22Rv1 (cell line): ENCODE data around the gene BCOR.

ENCODE experiments used
- CTCF ChIP-seq: fragments of 450-650 bp; IDR thresholded peaks from 2 replicates; pipeline ENCODE4 v1.5.1; 2017; ENCODE audit warnings: mild to moderate bottlenecking
- ZFX ChIP-seq: fragments of 450-650 bp; IDR thresholded peaks from 2 replicates; pipeline ENCODE4 v1.6.1; 2017; ENCODE audit warnings: antibody characterized with exemption, borderline replicate concordance

- no peak for TF ChIP-seq CTCF
- no peak for TF ChIP-seq ZFX
These were observed 9.8 kb upstream of the BCOR start for GRCh38 chrX:40107291-40108161.
